Testis (tissue), 3 donors: Measurements from ENCODE around the gene PTRHD1. TPM values are rescaled to one million over a fixed set of nuclear protein-coding genes. Genes with fewer than 3 reads are reported as not detected.

Experiments
- DNase-seq: peaks from one replicate; pipeline ENCODE4 v3.0.0-alpha.2; 2019
- H3K27ac ChIP-seq, 2 donors: fragments of 200-600 bp; sonication (generic); one replicate each; pipeline ENCODE4 v1.5.1; 2019
- H3K27me3 ChIP-seq: fragments of 200-600 bp; sonication (generic); one replicate; pipeline ENCODE4 v1.5.1; 2019
- H3K36me3 ChIP-seq: fragments of 200-600 bp; sonication (generic); one replicate; pipeline ENCODE4 v1.5.1; 2017; ENCODE audit warnings: low read depth; ENCODE audit errors: missing control alignments
- H3K4me1 ChIP-seq: fragments of 200-600 bp; sonication (generic); one replicate; pipeline ENCODE4 v1.5.1; 2019
- H3K4me3 ChIP-seq, 2 donors: fragments of 200-600 bp; sonication (generic); one replicate each; pipeline ENCODE4 v1.5.1; 2017 to 2019
- H3K9me3 ChIP-seq: fragments of 200-600 bp; sonication (generic); one replicate; pipeline ENCODE4 v1.5.1; 2017
- POLR2A ChIP-seq: fragments of 450-650 bp; IDR thresholded peaks from one replicate; pipeline ENCODE4 v1.6.1; 2017; ENCODE audit warnings: antibody characterized with exemption, mild to moderate bottlenecking, moderate library complexity
- WGBS, 2 donors: methylation state at CpG; one replicate each; pipeline ENCODE4 v1.1.5; 2018; 5-methylcytosine and 5-hydroxymethylcytosine counted together
- intact Hi-C: fragments of 100-400 bp; cut with DNase I; formaldehyde crosslinking; loops from one replicate; pipeline ENCODE4 v1.15.1; 2023; ENCODE audit warnings: low total_unique reads
- polyA plus RNA-seq: library from polyadenylated mRNA; stranded (reverse); fragments of 350-450 nt; fragmentation: Illumina TruSeq; extraction: RNeasy Lipid Tissue Mini Kit (QIAGEN cat#74804); gene quantifications from one replicate; pipeline ENCODE4 v1.2.3, GENCODE V29; 2014; ENCODE audit warnings: low read depth, low replicate concordance; ENCODE audit not compliant: insufficient read depth
- total RNA-seq, 2 donors: library from RNA; depleted of rRNA; stranded (reverse); fragments of >200 nt; gene quantifications; one replicate each; pipeline ENCODE4 v1.2.3, GENCODE V29; 2016
- TF ChIP-seq, protein P1 (sequence below), 3 experiments: fragments of 450-650 bp in 2 of 3; fragments of 200-600 bp in 1 of 3; sonication (generic) in 1 of 3; IDR thresholded peaks; one replicate each; pipeline ENCODE4 v1.5.1; 2016 to 2019; ENCODE audit warnings: antibody characterized with exemption in 3 of 3, mild to moderate bottlenecking in 2 of 3, moderate library complexity in 1 of 3

Gene PTRHD1
- total and polyA plus RNA-seq, 3 donors from 2014 or later = 60.4 to 122 (median 61.3) TPM

GRCh38 chr2:24822049-24822706 lies 29.0 kb upstream of the PTRHD1 start:
- no peak overlapping the region for H3K27ac ChIP-seq
- intact Hi-C loops = no loop called here
- 91% methylated on average over 5 to 7 of the region's 7 CpGs for WGBS, 2 donors
- peaks cover 5% of the 10 kb centered on the region for H3K4me1 ChIP-seq
- no peaks in the 10 kb centered on the region for H3K36me3 ChIP-seq
- DNase-seq = no peak
- H3K27me3 ChIP-seq = no peaks in the 10 kb centered on the region
- H3K4me3 ChIP-seq = no peak overlapping the region
- H3K9me3 ChIP-seq = no peaks in the 10 kb centered on the region
- TF ChIP-seq, protein P1, sequence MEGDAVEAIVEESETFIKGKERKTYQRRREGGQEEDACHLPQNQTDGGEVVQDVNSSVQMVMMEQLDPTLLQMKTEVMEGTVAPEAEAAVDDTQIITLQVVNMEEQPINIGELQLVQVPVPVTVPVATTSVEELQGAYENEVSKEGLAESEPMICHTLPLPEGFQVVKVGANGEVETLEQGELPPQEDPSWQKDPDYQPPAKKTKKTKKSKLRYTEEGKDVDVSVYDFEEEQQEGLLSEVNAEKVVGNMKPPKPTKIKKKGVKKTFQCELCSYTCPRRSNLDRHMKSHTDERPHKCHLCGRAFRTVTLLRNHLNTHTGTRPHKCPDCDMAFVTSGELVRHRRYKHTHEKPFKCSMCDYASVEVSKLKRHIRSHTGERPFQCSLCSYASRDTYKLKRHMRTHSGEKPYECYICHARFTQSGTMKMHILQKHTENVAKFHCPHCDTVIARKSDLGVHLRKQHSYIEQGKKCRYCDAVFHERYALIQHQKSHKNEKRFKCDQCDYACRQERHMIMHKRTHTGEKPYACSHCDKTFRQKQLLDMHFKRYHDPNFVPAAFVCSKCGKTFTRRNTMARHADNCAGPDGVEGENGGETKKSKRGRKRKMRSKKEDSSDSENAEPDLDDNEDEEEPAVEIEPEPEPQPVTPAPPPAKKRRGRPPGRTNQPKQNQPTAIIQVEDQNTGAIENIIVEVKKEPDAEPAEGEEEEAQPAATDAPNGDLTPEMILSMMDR (IDR thresholded peaks at IDR 0.05) = no peak
- TF ChIP-seq POLR2A = no peak

GRCh38 chr2:24821433-24821891 lies 28.3 kb upstream of the PTRHD1 start:
- H3K27me3 ChIP-seq = no peaks in the 10 kb centered on the region
- WGBS, 2 donors = 82 to 87% methylated on average over 12 to 15 of the region's 15 CpGs
- H3K9me3 ChIP-seq = no peaks in the 10 kb centered on the region
- peaks cover 4% of the 10 kb centered on the region for H3K4me1 ChIP-seq
- intact Hi-C loops = no loop called here
- H3K36me3 ChIP-seq = no peaks in the 10 kb centered on the region
- no peak overlapping the region for H3K27ac ChIP-seq
- no peak overlapping the region for H3K4me3 ChIP-seq
- no peak for TF ChIP-seq POLR2A
- TF ChIP-seq, protein P1 (IDR thresholded peaks at IDR 0.05) = no peak
- peak; percentile 9 for DNase-seq

DNA sequence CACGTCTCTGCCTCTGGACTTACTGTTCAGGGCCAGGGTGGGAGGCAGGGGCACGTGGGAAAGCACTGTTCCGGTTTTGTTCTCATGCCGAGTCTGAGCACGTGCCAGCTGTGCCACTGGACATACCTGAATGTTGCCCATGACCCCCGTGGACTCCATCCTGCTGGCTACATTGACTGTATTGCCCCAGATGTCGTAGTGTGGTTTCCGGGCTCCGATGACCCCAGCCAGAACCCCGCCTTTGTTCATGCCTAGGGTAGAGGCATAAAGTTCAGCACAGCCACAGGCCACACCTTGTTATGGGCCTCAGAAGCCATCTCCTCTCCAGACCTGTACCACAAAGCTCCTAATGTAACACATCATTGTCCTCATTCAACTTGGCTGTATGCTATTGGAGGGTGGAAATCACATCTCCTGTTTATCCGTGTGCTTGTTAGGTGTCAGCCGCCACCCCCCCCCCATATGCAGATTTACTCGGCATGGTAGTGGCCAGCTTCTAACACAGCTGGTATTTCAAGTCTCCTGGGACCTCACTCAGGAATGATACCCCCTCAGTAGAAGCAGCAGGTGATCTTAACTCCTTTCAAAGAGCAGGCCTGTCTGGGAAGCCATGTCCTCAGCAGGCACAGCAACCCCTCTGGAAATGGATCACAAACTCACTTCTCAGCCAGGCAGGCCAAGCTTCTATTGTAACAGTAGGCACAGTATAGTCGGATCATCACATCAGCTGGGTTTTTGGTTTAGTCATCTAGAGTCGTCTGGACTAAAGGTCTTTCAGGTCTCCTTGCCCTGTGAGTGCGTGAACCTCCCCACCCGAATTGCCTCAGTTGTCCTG lies 27.6 kb upstream of the PTRHD1 start:
- Histone ChIP-seq H3K27me3 (no peaks in the 10 kb centered on the region), H3K4me3 (no peak overlapping the region), H3K9me3 (no peaks in the 10 kb centered on the region), H3K27ac (no peak overlapping the region), H3K4me1 (peaks cover 4% of the 10 kb centered on the region), H3K36me3 (no peaks in the 10 kb centered on the region)
- DNase-seq = peak; percentile 10
- TF ChIP-seq, protein P1 (IDR thresholded peaks at IDR 0.05) = no peak
- no peak for TF ChIP-seq POLR2A
- intact Hi-C loops = no loop called here
- 94 to 96% methylated on average over 11 to 17 of the region's 17 CpGs for whole genome bisulfite sequencing, 2 donors

GRCh38 chr2:24820175-24820513 lies 27.0 kb upstream of the PTRHD1 start:
- Histone ChIP-seq H3K27me3 (no peaks in the 10 kb centered on the region), H3K4me1 (peaks cover 4% of the 10 kb centered on the region), H3K36me3 (no peaks in the 10 kb centered on the region), H3K4me3 (no peak overlapping the region), H3K27ac (no peak overlapping the region), H3K9me3 (no peaks in the 10 kb centered on the region)
- 76 to 95% methylated on average over 6 of the region's 7 CpGs for WGBS, 2 donors
- TF ChIP-seq, protein P1 (IDR thresholded peaks at IDR 0.05) = no peak
- TF ChIP-seq POLR2A = no peak
- intact Hi-C loops = no loop called here
- peak; percentile 7 for DNase-seq
